Lung (tissue), 12 donors: ENCODE results near the gene ASAP3. TPM values are rescaled to one million over a fixed set of nuclear protein-coding genes. Genes with fewer than 3 reads are reported as not detected.

Experiments
- ATAC-seq: fragments of 200-7000 bp; cut with Tn5 transposase; one replicate; pipeline ENCODE4 v1.9.1; 2020; ENCODE audit warnings: moderate number of reproducible peaks; ENCODE audit not compliant: insufficient read depth, low FRiP score
- DNase-seq, 3 donors: peaks; one replicate each; pipeline ENCODE4 v3.0.0-alpha.2; 2013 to 2017
- H3K27ac ChIP-seq, 2 donors: one replicate each; pipeline ENCODE4 v1.5.1; 2013; ENCODE audit warnings: mild to moderate bottlenecking in 2 of 2, moderate library complexity in 2 of 2, control low read depth in 1 of 2, inconsistent platforms in 1 of 2, low read depth in 1 of 2, low read length in 1 of 2
- H3K27me3 ChIP-seq, 3 donors: one replicate each; pipeline ENCODE4 v1.5.1; 2013; ENCODE audit warnings: low read length in 2 of 3; ENCODE audit not compliant: control insufficient read depth in 3 of 3, insufficient read depth in 3 of 3
- H3K36me3 ChIP-seq, 4 donors: one replicate each; pipeline ENCODE4 v1.5.1; 2013; ENCODE audit warnings: low read length in 4 of 4, mild to moderate bottlenecking in 1 of 4, moderate library complexity in 1 of 4; ENCODE audit not compliant: control insufficient read depth in 4 of 4, insufficient read depth in 4 of 4
- H3K4me1 ChIP-seq, 5 donors: one replicate each; pipeline ENCODE4 v1.5.1; 2013; ENCODE audit warnings: low read length in 5 of 5, mild to moderate bottlenecking in 2 of 5, moderate library complexity in 1 of 5; ENCODE audit not compliant: control insufficient read depth in 5 of 5, insufficient read depth in 5 of 5
- H3K4me3 ChIP-seq: one replicate; pipeline ENCODE4 v1.5.1; 2013; ENCODE audit warnings: mild to moderate bottlenecking, control low read depth, moderate library complexity
- H3K9ac ChIP-seq, 2 donors: one replicate each; pipeline ENCODE4 v1.5.1; 2013; ENCODE audit warnings: low read length in 2 of 2, control low read depth in 1 of 2; ENCODE audit not compliant: insufficient read depth in 1 of 2
- H3K9me3 ChIP-seq, 4 donors: one replicate each; pipeline ENCODE4 v1.5.1; 2013; ENCODE audit warnings: low read length in 3 of 4, mild to moderate bottlenecking in 1 of 4, moderate library complexity in 1 of 4; ENCODE audit not compliant: control insufficient read depth in 4 of 4, insufficient read depth in 3 of 4
- WGBS, 2 donors: extraction: QIAGEN DNeasy Blood & Tissue Kit; methylation state at CpG; one replicate each; pipeline ENCODE4 v1.1.7; 2013; 5-methylcytosine and 5-hydroxymethylcytosine counted together
- polyA plus RNA-seq, 2 donors: library from polyadenylated mRNA; stranded (reverse); fragments of 200-250 nt; gene quantifications; one replicate each; pipeline ENCODE4 v1.2.1, GENCODE V29; 2013
- total RNA-seq, 2 donors: library from RNA; depleted of rRNA in 1 of 2; stranded (reverse); fragments of >200 nt in 1 of 2; gene quantifications; one replicate each; pipeline ENCODE4 v1.2.1, GENCODE V29; 2014 to 2021
- TF ChIP-seq, protein P1 (sequence below): IDR thresholded peaks from 2 replicates; pipeline ENCODE4 v1.5.1; 2012; ENCODE audit warnings: mild to moderate bottlenecking; ENCODE audit errors: control extremely low read depth, extremely low read depth
- donor health status: control.
- donor health status: control.
- donor health status: Bipolar disorder and iron deficiency.
- donor health status: healthy.
- donor health status: DM: yes; HTN: yes; CAD: no.

ASAP3 gene
- total and polyA plus RNA-seq, 4 donors = 16.9 to 38.1 (median 30.0) TPM

- Histone ChIP-seq H3K4me1 (peaks cover 0 to 3% (median 0%) of the 10 kb centered on the region in 5 donors), H3K36me3 (no peaks in the 10 kb centered on the region), H3K9ac (no peak overlapping the region), H3K27me3 (no peaks in the 10 kb centered on the region), H3K4me3 (no peak overlapping the region), H3K9me3 (no peaks in the 10 kb centered on the region), H3K27ac (no peak overlapping the region)
- ATAC-seq (no peak), DNase-seq (no peak)
- 88 to 91% methylated on average over 2 of the region's 2 CpGs for WGBS, 2 donors
- TF ChIP-seq, protein P1, sequence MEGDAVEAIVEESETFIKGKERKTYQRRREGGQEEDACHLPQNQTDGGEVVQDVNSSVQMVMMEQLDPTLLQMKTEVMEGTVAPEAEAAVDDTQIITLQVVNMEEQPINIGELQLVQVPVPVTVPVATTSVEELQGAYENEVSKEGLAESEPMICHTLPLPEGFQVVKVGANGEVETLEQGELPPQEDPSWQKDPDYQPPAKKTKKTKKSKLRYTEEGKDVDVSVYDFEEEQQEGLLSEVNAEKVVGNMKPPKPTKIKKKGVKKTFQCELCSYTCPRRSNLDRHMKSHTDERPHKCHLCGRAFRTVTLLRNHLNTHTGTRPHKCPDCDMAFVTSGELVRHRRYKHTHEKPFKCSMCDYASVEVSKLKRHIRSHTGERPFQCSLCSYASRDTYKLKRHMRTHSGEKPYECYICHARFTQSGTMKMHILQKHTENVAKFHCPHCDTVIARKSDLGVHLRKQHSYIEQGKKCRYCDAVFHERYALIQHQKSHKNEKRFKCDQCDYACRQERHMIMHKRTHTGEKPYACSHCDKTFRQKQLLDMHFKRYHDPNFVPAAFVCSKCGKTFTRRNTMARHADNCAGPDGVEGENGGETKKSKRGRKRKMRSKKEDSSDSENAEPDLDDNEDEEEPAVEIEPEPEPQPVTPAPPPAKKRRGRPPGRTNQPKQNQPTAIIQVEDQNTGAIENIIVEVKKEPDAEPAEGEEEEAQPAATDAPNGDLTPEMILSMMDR = no peak
These were observed 21.2 kb downstream of the ASAP3 start for GRCh38 chr1:23462766-23463165.

DNA sequence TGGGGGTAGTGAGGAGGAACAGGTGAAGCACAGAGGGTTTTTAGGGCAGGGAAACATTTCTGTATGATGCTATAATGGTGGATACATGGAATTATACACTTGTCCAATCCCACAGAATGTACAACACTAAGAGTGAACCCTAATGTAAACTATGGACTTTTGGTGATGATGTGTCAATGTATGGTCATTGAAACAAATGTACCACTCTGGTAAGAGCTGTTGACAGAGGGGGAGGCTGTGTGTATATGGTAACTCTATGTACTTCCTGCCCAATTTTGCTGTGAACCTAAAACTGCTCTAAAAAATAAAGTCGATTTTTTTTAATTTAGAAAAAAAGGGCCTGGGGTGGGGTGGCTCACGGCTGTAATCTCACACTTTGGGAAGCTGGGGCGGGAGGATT is 22.9 kb downstream of the ASAP3 start:
- H3K9me3 ChIP-seq = no peaks in the 10 kb centered on the region
- no peak overlapping the region for H3K27ac ChIP-seq
- H3K4me1 ChIP-seq = peaks cover 0 to 3% (median 0%) of the 10 kb centered on the region in 5 donors
- no peak for DNase-seq
- H3K36me3 ChIP-seq = peaks cover 0 to 3% (median 0%) of the 10 kb centered on the region in 4 donors
- no peak overlapping the region for H3K9ac ChIP-seq
- WGBS, 2 donors = 87 to 90% methylated on average over 3 of the region's 3 CpGs
- TF ChIP-seq, protein P1 = no peak
- H3K4me3 ChIP-seq = no peak overlapping the region
- no peak for ATAC-seq
- H3K27me3 ChIP-seq = no peaks in the 10 kb centered on the region

GRCh38 chr1:23460519-23460918 is 23.5 kb downstream of the ASAP3 start:
- Histone ChIP-seq H3K27ac (no peak overlapping the region), H3K9ac (no peak overlapping the region), H3K36me3 (peaks cover 0 to 3% (median 2%) of the 10 kb centered on the region in 4 donors), H3K27me3 (no peaks in the 10 kb centered on the region), H3K4me1 (peaks cover 0 to 3% (median 0%) of the 10 kb centered on the region in 5 donors), H3K4me3 (no peak overlapping the region), H3K9me3 (no peaks in the 10 kb centered on the region)
- 85 to 87% methylated on average over 4 of the region's 4 CpGs for WGBS, 2 donors
- ATAC-seq = no peak
- no peak for DNase-seq
- TF ChIP-seq, protein P1 = no peak

DNA sequence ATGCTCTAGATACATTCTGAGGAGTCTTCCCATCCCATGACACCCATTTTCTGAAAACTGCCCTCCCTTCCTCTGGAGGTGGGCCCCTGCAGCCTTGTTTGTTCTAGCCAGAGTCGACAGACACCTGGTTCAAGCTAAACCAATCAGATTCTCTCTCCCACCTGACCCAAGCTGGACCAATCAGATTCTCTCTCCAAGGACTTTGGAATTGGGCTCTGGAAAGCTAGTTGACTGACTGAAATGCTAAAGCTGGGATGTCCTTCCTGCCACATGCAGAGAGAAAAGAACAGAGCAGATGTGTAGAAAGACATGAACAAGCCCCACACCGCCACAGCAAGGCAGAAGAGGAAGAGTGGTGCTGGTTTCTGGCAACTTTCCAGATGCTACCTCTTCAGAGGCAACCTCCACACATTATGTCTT is 24.6 kb downstream of the ASAP3 start:
- WGBS, 2 donors = 63 to 68% methylated on average over 2 of the region's 2 CpGs
- Histone ChIP-seq H3K4me1 (peaks cover 0 to 3% (median 0%) of the 10 kb centered on the region in 5 donors), H3K9me3 (no peaks in the 10 kb centered on the region), H3K4me3 (no peak overlapping the region), H3K36me3 (peaks cover 0 to 10% (median 4%) of the 10 kb centered on the region in 4 donors), H3K27me3 (no peaks in the 10 kb centered on the region), H3K27ac (no peak overlapping the region), H3K9ac (no peak overlapping the region)
- TF ChIP-seq, protein P1 = no peak
- ATAC-seq (no peak), DNase-seq (no peak)
